Left ventricle myocardium inferior (tissue), 1 donor: ENCODE data around the gene MIS18A. TPM values are rescaled to one million over a fixed set of nuclear protein-coding genes. Genes with fewer than 3 reads are reported as not detected.
"Not testable (repeated sequence)": the region's sequence is repeated elsewhere in the genome, so short reads cannot be mapped to it uniquely, and the experiment has no call there.

Source experiments
- DNase-seq: peaks from one replicate; pipeline ENCODE4 v3.0.0-alpha.2; 2020
- H3K27ac ChIP-seq: fragments of 200-600 bp; replicated peaks from 2 replicates; pipeline ENCODE4 v1.8.0; 2021
- H3K27me3 ChIP-seq: fragments of 200-600 bp; 2 replicates; pipeline ENCODE4 v1.8.0; 2021; ENCODE audit warnings: low read depth
- H3K36me3 ChIP-seq: fragments of 200-600 bp; 2 replicates; pipeline ENCODE4 v1.8.0; 2021
- H3K4me1 ChIP-seq: fragments of 200-600 bp; 2 replicates; pipeline ENCODE4 v1.8.0; 2021
- H3K4me3 ChIP-seq: fragments of 200-600 bp; 2 replicates; pipeline ENCODE4 v1.8.0; 2021; ENCODE audit warnings: mild to moderate bottlenecking, moderate library complexity
- H3K9me3 ChIP-seq: fragments of 200-600 bp; replicated peaks from 2 replicates; pipeline ENCODE4 v1.8.0; 2021
- intact Hi-C: fragments of 100-400 bp; cut with micrococcal nuclease; formaldehyde crosslinking; loops from one replicate; pipeline ENCODE4 v1.11.0; 2022
- total RNA-seq: library from RNA; stranded (reverse); fragmentation: NEBNext Ultra II Directional; extraction: Animal tissue kit (Norgen Biotek cat#: 25700); gene quantifications from one replicate; pipeline ENCODE4 v1.2.1, GENCODE V29; 2021
- TF ChIP-seq, protein P1 (sequence below): fragments of 200-600 bp; IDR thresholded peaks from 2 replicates; pipeline ENCODE4 v1.8.0; 2021; ENCODE audit warnings: antibody characterized with exemption, mild to moderate bottlenecking, borderline replicate concordance
- donor health status: DM: no; HTN: yes; CAD: no; lungs with severe emphysema.

Gene MIS18A
- total RNA-seq, 1 donor from 2014 or later = 3.2 TPM

DNA sequence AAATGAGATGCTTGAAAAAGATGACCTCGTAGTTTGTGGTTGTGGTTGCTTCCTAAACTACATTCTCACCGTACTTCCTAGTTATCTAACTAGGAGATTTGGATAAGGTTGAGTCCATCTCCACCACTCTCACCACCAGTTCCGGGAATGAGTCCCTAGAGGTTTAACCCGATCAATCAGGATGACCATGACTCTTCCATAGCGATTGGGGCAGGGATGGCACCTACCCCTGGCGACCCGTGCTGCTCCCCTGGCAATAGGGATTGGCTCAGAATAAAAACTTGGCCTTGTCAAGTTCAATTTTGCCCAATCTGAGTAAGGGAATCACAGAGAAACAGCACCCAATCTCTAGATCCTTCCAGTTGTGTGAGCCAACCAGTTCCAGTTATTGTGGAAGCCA lies 2.7 kb upstream of the MIS18A start:
- Histone ChIP-seq H3K27ac (no peak overlapping the region), H3K36me3 (peaks cover 9% of the 10 kb centered on the region), H3K4me1 (peaks cover 26% of the 10 kb centered on the region), H3K4me3 (no peak overlapping the region), H3K9me3 (no peaks in the 10 kb centered on the region), H3K27me3 (no peaks in the 10 kb centered on the region)
- intact Hi-C loops = no loop called here
- DNase-seq = no peak
- TF ChIP-seq, protein P1, sequence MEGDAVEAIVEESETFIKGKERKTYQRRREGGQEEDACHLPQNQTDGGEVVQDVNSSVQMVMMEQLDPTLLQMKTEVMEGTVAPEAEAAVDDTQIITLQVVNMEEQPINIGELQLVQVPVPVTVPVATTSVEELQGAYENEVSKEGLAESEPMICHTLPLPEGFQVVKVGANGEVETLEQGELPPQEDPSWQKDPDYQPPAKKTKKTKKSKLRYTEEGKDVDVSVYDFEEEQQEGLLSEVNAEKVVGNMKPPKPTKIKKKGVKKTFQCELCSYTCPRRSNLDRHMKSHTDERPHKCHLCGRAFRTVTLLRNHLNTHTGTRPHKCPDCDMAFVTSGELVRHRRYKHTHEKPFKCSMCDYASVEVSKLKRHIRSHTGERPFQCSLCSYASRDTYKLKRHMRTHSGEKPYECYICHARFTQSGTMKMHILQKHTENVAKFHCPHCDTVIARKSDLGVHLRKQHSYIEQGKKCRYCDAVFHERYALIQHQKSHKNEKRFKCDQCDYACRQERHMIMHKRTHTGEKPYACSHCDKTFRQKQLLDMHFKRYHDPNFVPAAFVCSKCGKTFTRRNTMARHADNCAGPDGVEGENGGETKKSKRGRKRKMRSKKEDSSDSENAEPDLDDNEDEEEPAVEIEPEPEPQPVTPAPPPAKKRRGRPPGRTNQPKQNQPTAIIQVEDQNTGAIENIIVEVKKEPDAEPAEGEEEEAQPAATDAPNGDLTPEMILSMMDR = no peak

DNA sequence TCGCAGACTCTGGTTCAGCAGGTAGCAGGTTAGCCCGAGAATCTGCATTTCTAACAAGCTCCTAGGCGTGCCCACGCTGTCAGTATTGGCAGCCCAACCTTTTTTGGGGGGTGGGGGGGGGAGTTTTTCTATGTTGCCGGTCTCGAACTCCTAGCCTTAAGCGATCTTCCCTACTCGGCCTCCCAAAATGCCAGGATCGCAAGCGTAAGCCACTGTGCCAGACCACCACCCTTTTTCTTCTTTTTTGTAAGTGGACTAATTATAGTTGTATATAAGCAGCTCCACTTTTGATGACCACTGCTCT lies 480 bp upstream of the MIS18A start:
- intact Hi-C loops = no loop called here
- H3K9me3 ChIP-seq = no peaks in the 10 kb centered on the region
- H3K27ac ChIP-seq = peak overlapping the region; percentile 73
- peaks cover 26% of the 10 kb centered on the region for H3K4me1 ChIP-seq
- TF ChIP-seq, protein P1 = no peak
- no peak for DNase-seq
- H3K36me3 ChIP-seq = peaks cover 9% of the 10 kb centered on the region
- peak overlapping the region; percentile 94 for H3K4me3 ChIP-seq
- H3K27me3 ChIP-seq = no peaks in the 10 kb centered on the region

DNA sequence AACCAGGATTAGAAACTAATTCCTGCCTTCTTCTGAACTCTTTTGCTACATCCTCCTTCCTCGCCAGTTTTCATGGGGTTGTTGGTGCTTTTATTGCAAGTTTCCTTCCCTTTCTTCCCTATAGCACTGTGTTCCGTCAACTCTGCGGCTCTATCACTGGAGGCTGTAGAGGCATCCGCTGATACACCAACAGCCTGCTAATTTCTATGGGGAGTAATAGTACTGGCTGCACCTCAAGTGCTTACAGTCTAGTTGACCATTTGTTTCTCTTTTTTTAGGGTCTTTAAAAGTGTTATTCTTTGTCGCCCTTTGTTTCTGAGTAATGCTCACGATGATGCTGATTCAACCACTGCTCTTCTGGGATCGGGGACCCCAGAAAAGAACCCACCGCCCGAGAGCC lies 746 bp downstream of the MIS18A start:
- DNase-seq = no peak
- no peaks in the 10 kb centered on the region for H3K9me3 ChIP-seq
- peak overlapping the region; percentile 73 for H3K27ac ChIP-seq
- H3K27me3 ChIP-seq = no peaks in the 10 kb centered on the region
- H3K4me1 ChIP-seq = peaks cover 26% of the 10 kb centered on the region
- intact Hi-C loops = no loop called here
- peaks cover 16% of the 10 kb centered on the region for H3K36me3 ChIP-seq
- peak overlapping the region; percentile 94 for H3K4me3 ChIP-seq
- TF ChIP-seq, protein P1 = no peak

DNA sequence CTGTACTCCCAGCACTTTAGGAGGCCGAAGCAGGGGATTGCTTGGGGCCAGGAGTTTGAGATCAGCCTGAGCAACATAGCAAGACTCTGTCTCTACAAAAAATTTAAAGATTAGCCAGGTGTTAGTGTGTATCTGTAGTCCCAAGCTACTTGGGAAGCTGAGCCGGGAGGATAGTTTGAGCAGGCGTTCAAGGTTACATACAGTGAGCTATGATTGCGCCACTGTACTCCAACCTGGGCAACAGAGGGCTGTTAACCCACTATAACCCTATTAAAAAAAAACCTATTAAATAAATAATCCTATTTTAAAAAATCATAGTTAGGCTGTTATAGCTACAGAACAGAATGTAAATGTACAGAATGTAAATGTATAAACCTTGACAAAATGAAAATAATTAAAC lies 2.2 kb downstream of the MIS18A start:
- intact Hi-C loops = no loop called here

DNA sequence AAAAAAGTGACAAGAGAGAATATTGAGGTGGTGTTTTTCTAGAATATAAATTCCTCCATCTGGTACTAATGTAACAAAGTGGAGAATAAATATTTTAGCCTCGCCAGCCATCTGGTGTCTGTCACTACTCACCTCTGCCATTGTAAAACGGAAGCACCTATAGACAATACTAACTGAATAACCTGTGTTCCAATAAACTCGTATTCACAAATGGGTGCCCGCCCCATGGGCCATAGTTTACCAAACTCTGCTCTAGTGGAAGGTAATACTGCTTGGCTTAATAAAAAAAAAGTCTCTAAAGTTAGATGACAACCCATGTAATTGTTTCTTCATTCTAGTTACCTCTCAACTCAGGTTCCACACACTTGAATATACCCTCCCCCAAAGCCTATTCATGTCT lies 8.1 kb downstream of the MIS18A start:
- Histone ChIP-seq H3K27me3 (no peaks in the 10 kb centered on the region), H3K9me3 (no peaks in the 10 kb centered on the region), H3K4me3 (no peak overlapping the region), H3K27ac (no peak overlapping the region), H3K36me3 (peaks cover 40% of the 10 kb centered on the region), H3K4me1 (no peaks in the 10 kb centered on the region)
- no peak for DNase-seq
- TF ChIP-seq, protein P1 = no peak
- intact Hi-C loops = no loop called here

More for the DNA sequence above, 2.2 kb downstream of the MIS18A start:
- no peak for DNase-seq
- no peaks in the 10 kb centered on the region for H3K9me3 ChIP-seq
- H3K4me3 ChIP-seq = no peak overlapping the region
- peaks cover 7% of the 10 kb centered on the region for H3K36me3 ChIP-seq
- TF ChIP-seq, protein P1 = no peak
- H3K4me1 ChIP-seq = peaks cover 26% of the 10 kb centered on the region
- H3K27ac ChIP-seq = no peak overlapping the region
- no peaks in the 10 kb centered on the region for H3K27me3 ChIP-seq

DNA sequence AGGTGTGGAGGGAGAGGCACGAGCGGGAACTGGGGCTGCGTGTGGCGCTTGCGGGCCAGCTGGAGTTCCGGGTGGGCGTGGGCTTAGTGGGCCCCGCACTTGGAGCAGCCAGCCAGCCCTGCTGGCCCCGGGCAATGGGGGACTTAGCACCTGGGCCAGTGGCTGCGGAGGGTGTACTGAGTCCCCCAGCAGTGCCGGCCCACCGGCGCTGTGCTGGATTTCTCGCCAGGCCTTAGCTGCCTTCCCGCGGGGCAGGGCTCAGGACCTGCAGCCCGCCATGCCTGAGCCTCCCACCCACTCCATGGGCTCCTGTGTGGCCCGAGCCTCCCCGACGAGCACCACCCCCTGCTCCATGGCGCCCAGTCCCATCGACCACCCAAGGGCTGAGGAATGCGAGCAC lies 13.5 kb downstream of the MIS18A start:
- H3K4me3 ChIP-seq, H3K9me3 ChIP-seq, intact Hi-C loops, H3K27ac ChIP-seq, DNase-seq, H3K27me3 ChIP-seq, H3K4me1 ChIP-seq: not testable (repeated sequence)
- peaks cover 33% of the 10 kb centered on the region for H3K36me3 ChIP-seq
